K562 (cell line): ENCODE measurements around the gene PROM2. TPM values are rescaled to one million over a fixed set of nuclear protein-coding genes. Genes with fewer than 3 reads are reported as not detected.

Source experiments
- AFF1 ChIP-seq, 2 experiments: fragments of 450-650 bp; IDR thresholded peaks; 2 replicates each; pipeline ENCODE4 v1.6.1; 2018; ENCODE audit warnings: mild to moderate bottlenecking in 2 of 2, low read depth in 1 of 2; ENCODE audit not compliant: partially characterized antibody in 2 of 2
- CREB3 ChIP-seq: fragments of 450-650 bp; conservative IDR thresholded peaks from 2 replicates; pipeline ENCODE4 v1.6.1; 2016; ENCODE audit warnings: missing genetic modification characterization, low read depth, mild to moderate bottlenecking, missing compliant biosample characterization, moderate library complexity
- HDGF ChIP-seq: fragments of 450-650 bp; IDR thresholded peaks from 2 replicates; pipeline ENCODE4 v1.6.1; 2016
- NR2F6 ChIP-seq: fragments of 450-650 bp; formaldehyde crosslinking; IDR thresholded peaks from 2 replicates; pipeline ENCODE4 v1.4.0; 2020; ENCODE audit warnings: mild to moderate bottlenecking
- RBM39 ChIP-seq: fragments of 200-400 bp; formaldehyde crosslinking; optimal IDR thresholded peaks from 2 replicates; pipeline ENCODE3; 2018; ENCODE audit warnings: low read depth, low read length
- SIX5 ChIP-seq, 2 experiments: IDR thresholded peaks; 2 replicates each; pipeline ENCODE4 v1.6.1; 2011; ENCODE audit warnings: low read length in 2 of 2, borderline replicate concordance in 1 of 2, low read depth in 1 of 2, mild to moderate bottlenecking in 1 of 2, moderate library complexity in 1 of 2; ENCODE audit not compliant: insufficient read depth in 1 of 2
- TOE1 ChIP-seq, 2 experiments: fragments of 450-650 bp in 1 of 2; sonication (generic) in 1 of 2; formaldehyde crosslinking in 1 of 2; IDR thresholded peaks; 2 replicates each; pipeline versions ENCODE4 v1.7.1 to v1.8.0; 2016 to 2022; ENCODE audit warnings: borderline replicate concordance in 2 of 2, mild to moderate bottlenecking in 2 of 2, antibody characterized with exemption in 1 of 2, inconsistent platforms in 1 of 2, low read depth in 1 of 2, missing genetic modification reagents in 1 of 2, moderate library complexity in 1 of 2
- ZNF24 ChIP-seq: fragments of 450-650 bp; IDR thresholded peaks from 2 replicates; pipeline ENCODE4 v1.6.1; 2016
- ZNF41 ChIP-seq: fragments of 250-450 bp; sonication (Bioruptor Pico); conservative IDR thresholded peaks from 2 replicates; pipeline ENCODE4 v1.4.0; 2020; ENCODE audit warnings: mild to moderate bottlenecking
- polyA plus RNA-seq, 8 experiments: library from polyadenylated mRNA; depleted of rRNA in 4 of 8; stranded (reverse) in 5 of 8; unstranded in 3 of 8; fragments of >200 nt; fragmentation: Nextera tagmentation in 2 of 8; fragmentation: Illumina TruSeq in 1 of 8; extraction: Ambion mirVana in 2 of 8; extraction: Trizol in 1 of 8; gene quantifications; 2 replicates each; pipeline versions ENCODE4 v1.2.1 to v1.2.3, GENCODE V29; 2011 to 2014; ENCODE audit warnings: inconsistent platforms in 1 of 8, missing spikeins in 1 of 8
- total RNA-seq, 7 experiments: library from RNA; depleted of rRNA in 6 of 7; stranded (reverse); fragments of >200 nt in 6 of 7; fragmentation: Illumina TruSeq in 2 of 7; extraction: Trizol in 2 of 7; gene quantifications; 2 replicates each; pipeline versions ENCODE4 v1.2.1 to v1.2.3, GENCODE V29; 2011 to 2021; ENCODE audit warnings: low replicate concordance in 1 of 7

PROM2 gene
- total and polyA plus RNA-seq, 9 of the 15 experiments (the other 6 are each of a cell fraction or from before 2014, with no cell fraction given): not detected

GRCh38 chr2:95278637-95279225 lies 4.5 kb downstream of the PROM2 start (continued):
- TF ChIP-seq AFF1 (IDR thresholded peaks at IDR 0.05; ENCODE audit: low read depth in 1 of 2, partially characterized antibody in 2 of 2): no peak
- TF ChIP-seq ZNF24: no peak
- no peak for TF ChIP-seq HDGF
- TF ChIP-seq TOE1 (IDR thresholded peaks at IDR 0.05; ENCODE audit: borderline replicate concordance): no peak
- TF ChIP-seq TOE1 (CRISPR knock-in tag; IDR thresholded peaks at IDR 0.05; ENCODE audit: borderline replicate concordance, low read depth): no peak
- TF ChIP-seq ZNF41 (CRISPR knock-in tag): no peak
- no peak for TF ChIP-seq CREB3 (tag)
- TF ChIP-seq RBM39: no peak
- no peak for TF ChIP-seq NR2F6 (CRISPR knock-in tag)
- TF ChIP-seq SIX5 (IDR thresholded peaks at IDR 0.05; ENCODE audit: borderline replicate concordance in 1 of 2, insufficient read depth in 1 of 2, low read depth in 1 of 2, low read length in 2 of 2): no peak
